Stimulated activated naive CD8-positive, alpha-beta T cell treated with anti-CD3 and anti-CD28 coated beads, Interleukin-15, Interleukin-2, amounts not matched to agents 100 ng/mL and 50 ng/mL, for 24 hours (primary cell): ENCODE results near the gene RRM2.
A peak's percentile ranks its signal among the peaks of the same experiment; 100 is the strongest.
"Not testable (repeated sequence)": the region's sequence is repeated elsewhere in the genome, so short reads cannot be mapped to it uniquely, and the experiment has no call there.

Experiments
- H3K27ac Mint-ChIP-seq: one replicate; pipeline ENCODE4 v1.8.0; 2021; ENCODE audit warnings: mild to moderate bottlenecking, mixed read lengths
- H3K27me3 Mint-ChIP-seq: one replicate; pipeline ENCODE4 v1.8.0; 2021; ENCODE audit warnings: mixed read lengths
- H3K36me3 Mint-ChIP-seq: one replicate; pipeline ENCODE4 v1.8.0; 2021; ENCODE audit warnings: low read depth, mixed read lengths
- H3K4me1 Mint-ChIP-seq: one replicate; pipeline ENCODE4 v1.8.0; 2021; ENCODE audit warnings: low read depth, mixed read lengths
- H3K4me3 Mint-ChIP-seq: one replicate; pipeline ENCODE4 v1.8.0; 2021; ENCODE audit warnings: mild to moderate bottlenecking, mixed read lengths
- H3K9me3 Mint-ChIP-seq: one replicate; pipeline ENCODE4 v1.8.0; 2021; ENCODE audit warnings: mixed read lengths

The RRM2 gene

GRCh38 chr2:10104906-10105305 lies 17.6 kb upstream of the RRM2 start:
- H3K36me3 Mint-ChIP-seq, H3K4me1 Mint-ChIP-seq, H3K27ac Mint-ChIP-seq, H3K4me3 Mint-ChIP-seq, H3K27me3 Mint-ChIP-seq, H3K9me3 Mint-ChIP-seq: not testable (repeated sequence)

- H3K4me3 Mint-ChIP-seq = no peak overlapping the region
- H3K9me3 Mint-ChIP-seq = peaks cover 9% of the 10 kb centered on the region
- H3K4me1 Mint-ChIP-seq = no peaks in the 10 kb centered on the region
- H3K27ac Mint-ChIP-seq = no peak overlapping the region
- H3K36me3 Mint-ChIP-seq = peaks cover 7% of the 10 kb centered on the region
- H3K27me3 Mint-ChIP-seq = no peaks in the 10 kb centered on the region
These were observed 13.2 kb upstream of the RRM2 start for GRCh38 chr2:10109311-10109710.

- Mint-ChIP-seq H3K27me3 (no peaks in the 10 kb centered on the region), H3K4me3 (no peak overlapping the region), H3K27ac (no peak overlapping the region), H3K4me1 (peaks cover 21% of the 10 kb centered on the region), H3K9me3 (no peaks in the 10 kb centered on the region), H3K36me3 (peaks cover 24% of the 10 kb centered on the region)
These were observed 3.6 kb upstream of the RRM2 start for GRCh38 chr2:10119027-10119325.

GRCh38 chr2:10119601-10120157 lies 2.9 kb upstream of the RRM2 start:
- Mint-ChIP-seq H3K4me3 (peak overlapping the region; percentile 86), H3K4me1 (peaks cover 25% of the 10 kb centered on the region), H3K36me3 (peaks cover 31% of the 10 kb centered on the region), H3K9me3 (no peaks in the 10 kb centered on the region), H3K27me3 (no peaks in the 10 kb centered on the region), H3K27ac (no peak overlapping the region)

GRCh38 chr2:10120158-10120876 lies 2.2 kb upstream of the RRM2 start:
- H3K4me1 Mint-ChIP-seq = peaks cover 32% of the 10 kb centered on the region
- no peaks in the 10 kb centered on the region for H3K27me3 Mint-ChIP-seq
- peak overlapping the region; percentile 94 for H3K27ac Mint-ChIP-seq
- no peaks in the 10 kb centered on the region for H3K9me3 Mint-ChIP-seq
- peak overlapping the region; percentile 86 for H3K4me3 Mint-ChIP-seq
- peaks cover 38% of the 10 kb centered on the region for H3K36me3 Mint-ChIP-seq

- H3K27ac Mint-ChIP-seq = peak overlapping the region; percentile 94
- peak overlapping the region; percentile 86 for H3K4me3 Mint-ChIP-seq
- no peaks in the 10 kb centered on the region for H3K9me3 Mint-ChIP-seq
- H3K4me1 Mint-ChIP-seq = peaks cover 39% of the 10 kb centered on the region
- no peaks in the 10 kb centered on the region for H3K27me3 Mint-ChIP-seq
- H3K36me3 Mint-ChIP-seq = peaks cover 45% of the 10 kb centered on the region
These were observed 1.5 kb upstream of the RRM2 start for GRCh38 chr2:10120877-10121574.

GRCh38 chr2:10123281-10123680 lies 742 bp downstream of the RRM2 start:
- H3K27ac Mint-ChIP-seq = peak overlapping the region; percentile 96
- peaks cover 52% of the 10 kb centered on the region for H3K4me1 Mint-ChIP-seq
- H3K4me3 Mint-ChIP-seq = peak overlapping the region; percentile 100
- H3K36me3 Mint-ChIP-seq = peaks cover 67% of the 10 kb centered on the region
- H3K9me3 Mint-ChIP-seq = no peaks in the 10 kb centered on the region
- H3K27me3 Mint-ChIP-seq = no peaks in the 10 kb centered on the region

- peak overlapping the region; percentile 100 for H3K4me3 Mint-ChIP-seq
- H3K27me3 Mint-ChIP-seq = no peaks in the 10 kb centered on the region
- peaks cover 79% of the 10 kb centered on the region for H3K36me3 Mint-ChIP-seq
- peak overlapping the region; percentile 96 for H3K27ac Mint-ChIP-seq
- H3K9me3 Mint-ChIP-seq = no peaks in the 10 kb centered on the region
- H3K4me1 Mint-ChIP-seq = peaks cover 60% of the 10 kb centered on the region
These were observed 2.1 kb downstream of the RRM2 start for GRCh38 chr2:10124538-10125045.

- H3K27ac Mint-ChIP-seq = peak overlapping the region; percentile 78
- H3K4me1 Mint-ChIP-seq = peaks cover 65% of the 10 kb centered on the region
- H3K27me3 Mint-ChIP-seq = no peaks in the 10 kb centered on the region
- H3K9me3 Mint-ChIP-seq = no peaks in the 10 kb centered on the region
- H3K4me3 Mint-ChIP-seq = peak overlapping the region; percentile 100
- peaks cover 86% of the 10 kb centered on the region for H3K36me3 Mint-ChIP-seq
These were observed 3.5 kb downstream of the RRM2 start for GRCh38 chr2:10125842-10126631.

GRCh38 chr2:10126632-10127026 lies 4.1 kb downstream of the RRM2 start:
- Mint-ChIP-seq H3K36me3 (peaks cover 86% of the 10 kb centered on the region), H3K9me3 (no peaks in the 10 kb centered on the region), H3K27me3 (no peaks in the 10 kb centered on the region), H3K4me3 (peak overlapping the region; percentile 56), H3K27ac (no peak overlapping the region), H3K4me1 (peaks cover 60% of the 10 kb centered on the region)

- no peaks in the 10 kb centered on the region for H3K9me3 Mint-ChIP-seq
- peaks cover 55% of the 10 kb centered on the region for H3K4me1 Mint-ChIP-seq
- H3K27me3 Mint-ChIP-seq = no peaks in the 10 kb centered on the region
- H3K27ac Mint-ChIP-seq = peak overlapping the region; percentile 2
- peaks cover 95% of the 10 kb centered on the region for H3K36me3 Mint-ChIP-seq
- H3K4me3 Mint-ChIP-seq = peak overlapping the region; percentile 1
These were observed 5.9 kb downstream of the RRM2 start for GRCh38 chr2:10128420-10128819.

GRCh38 chr2:10129490-10129889 lies 7.0 kb downstream of the RRM2 start:
- H3K4me3 Mint-ChIP-seq = no peak overlapping the region
- H3K36me3 Mint-ChIP-seq = peaks cover 87% of the 10 kb centered on the region

GRCh38 chr2:10132043-10132575 lies 9.6 kb downstream of the RRM2 start:
- H3K9me3 Mint-ChIP-seq = no peaks in the 10 kb centered on the region
- H3K36me3 Mint-ChIP-seq = peaks cover 70% of the 10 kb centered on the region
- H3K4me1 Mint-ChIP-seq = peaks cover 21% of the 10 kb centered on the region
- no peak overlapping the region for H3K4me3 Mint-ChIP-seq
- H3K27ac Mint-ChIP-seq = no peak overlapping the region
- H3K27me3 Mint-ChIP-seq = no peaks in the 10 kb centered on the region

More at GRCh38 chr2:10129490-10129889, 7.0 kb downstream of the RRM2 start:
- Mint-ChIP-seq H3K4me1 (peaks cover 47% of the 10 kb centered on the region), H3K27me3 (no peaks in the 10 kb centered on the region), H3K9me3 (no peaks in the 10 kb centered on the region), H3K27ac (no peak overlapping the region)

GRCh38 chr2:10132596-10132995 lies 10.1 kb downstream of the RRM2 start:
- peaks cover 65% of the 10 kb centered on the region for H3K36me3 Mint-ChIP-seq
- H3K27ac Mint-ChIP-seq = no peak overlapping the region
- no peaks in the 10 kb centered on the region for H3K9me3 Mint-ChIP-seq
- H3K27me3 Mint-ChIP-seq = no peaks in the 10 kb centered on the region
- H3K4me3 Mint-ChIP-seq = no peak overlapping the region
- peaks cover 20% of the 10 kb centered on the region for H3K4me1 Mint-ChIP-seq
